NCI-H345 (cell line): ENCODE measurements around the gene RRN3.
"Not testable (repeated sequence)": the region's sequence is repeated elsewhere in the genome, so short reads cannot be mapped to it uniquely, and the experiment has no call there.

Experiments
- DNase-seq: peaks from one replicate; lab custom pipeline; 2025; lab: John Stamatoyannopoulos, UW

Gene RRN3

GRCh38 chr16:15027503-15028344 is 66.3 kb downstream of the RRN3 start:
- DNase-seq, result not testable (repeated sequence)

DNA sequence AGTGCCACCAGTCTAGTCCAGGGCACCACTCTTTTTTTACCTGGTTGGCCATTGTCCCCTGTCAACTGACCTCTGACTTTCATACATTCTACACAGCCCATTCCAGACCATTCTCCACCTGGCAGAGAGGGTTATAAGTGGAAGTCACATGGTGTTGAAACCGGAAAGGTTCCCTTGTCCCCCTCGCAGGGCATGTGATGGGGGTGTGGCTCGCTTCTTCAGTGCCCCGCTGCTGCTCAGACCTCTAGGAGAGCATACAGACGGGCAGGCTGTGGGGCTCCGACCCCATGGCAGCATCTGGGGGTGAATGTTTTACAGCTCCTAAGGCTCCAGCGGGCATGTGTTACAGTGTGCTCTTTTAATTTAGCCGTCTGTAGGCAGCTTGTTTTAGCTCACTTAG is 67.0 kb downstream of the RRN3 start:
- DNase-seq, result not testable (repeated sequence)

DNA sequence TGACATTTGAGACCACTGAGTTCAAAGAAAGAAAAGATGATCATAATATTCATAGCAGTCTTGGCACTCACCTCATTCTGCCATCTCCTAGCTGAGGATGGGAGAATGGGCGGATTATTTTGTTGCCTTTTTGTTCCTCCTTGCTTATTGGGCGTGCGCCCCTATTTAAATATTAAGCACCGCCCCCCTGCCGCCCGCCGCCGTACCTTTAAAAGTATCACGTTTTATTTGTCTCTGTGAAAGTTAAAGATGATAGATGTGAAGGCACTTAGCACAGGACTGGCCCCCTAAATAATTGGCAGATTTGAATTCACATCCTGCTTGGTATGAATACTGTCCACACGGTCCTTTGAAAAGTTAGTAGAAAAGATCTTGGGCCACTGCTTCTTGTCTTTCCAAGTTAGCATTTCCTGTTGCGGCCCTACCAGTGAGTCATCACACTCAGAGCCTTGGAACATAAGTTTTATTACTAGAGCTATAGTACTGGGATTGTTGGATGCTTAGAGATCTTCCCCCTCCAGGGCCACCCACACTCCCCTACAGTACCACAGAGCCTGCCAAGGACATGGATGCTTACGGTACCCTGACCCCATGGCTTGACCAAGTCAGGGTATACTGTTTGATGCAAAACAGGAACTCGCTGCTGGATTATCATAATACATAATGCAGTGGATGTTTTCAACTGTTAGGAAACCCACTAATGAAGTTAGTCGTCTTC is 68.7 kb downstream of the RRN3 start:
- DNase-seq, result not testable (repeated sequence)

DNA sequence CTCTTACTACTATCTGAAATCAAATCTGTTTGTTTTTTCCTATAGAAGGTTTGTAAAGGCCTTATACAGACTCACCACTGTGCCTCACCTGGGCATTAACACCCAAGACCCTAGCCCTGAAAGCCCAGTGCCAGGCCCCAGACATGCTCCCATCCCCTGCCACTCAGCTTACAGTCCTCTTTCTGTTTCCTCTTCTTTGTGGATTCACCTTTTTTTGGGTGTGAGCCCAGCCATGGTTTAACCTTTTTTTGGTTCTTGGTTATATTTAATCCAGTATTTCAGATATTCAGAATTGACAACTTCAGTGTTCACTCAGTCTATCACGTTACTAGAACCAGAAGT is 69.2 kb downstream of the RRN3 start:
- not testable (repeated sequence) for DNase-seq

GRCh38 chr16:15023381-15024077 is 70.5 kb downstream of the RRN3 start:
- not testable (repeated sequence) for DNase-seq

DNA sequence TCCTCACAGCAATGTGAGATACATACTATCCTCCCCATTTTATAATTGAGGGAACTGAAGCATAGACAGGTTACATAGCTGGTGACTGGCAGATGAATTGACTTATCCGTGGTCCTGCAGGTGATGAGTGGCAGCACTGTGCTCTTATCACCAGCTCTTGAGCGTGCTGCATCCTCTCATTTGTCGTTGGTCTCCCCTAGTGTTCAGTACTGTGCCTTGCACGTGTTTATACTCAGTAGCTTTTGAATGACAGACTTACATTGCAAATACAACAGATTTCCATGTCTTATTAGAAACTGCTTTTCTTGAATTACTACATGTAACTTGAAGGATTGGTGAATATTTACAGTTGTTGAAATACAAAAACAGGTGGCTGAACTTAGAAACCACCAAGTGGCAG is 71.9 kb downstream of the RRN3 start:
- DNase-seq, result peak; percentile 55

- DNase-seq, result not testable (repeated sequence)
These were observed 72.6 kb downstream of the RRN3 start for GRCh38 chr16:15021429-15021828.

GRCh38 chr16:15016951-15017580 is 77.0 kb downstream of the RRN3 start:
- DNase-seq, result not testable (repeated sequence)

GRCh38 chr16:15016354-15016753 is 77.7 kb downstream of the RRN3 start:
- DNase-seq, result not testable (repeated sequence)

DNA sequence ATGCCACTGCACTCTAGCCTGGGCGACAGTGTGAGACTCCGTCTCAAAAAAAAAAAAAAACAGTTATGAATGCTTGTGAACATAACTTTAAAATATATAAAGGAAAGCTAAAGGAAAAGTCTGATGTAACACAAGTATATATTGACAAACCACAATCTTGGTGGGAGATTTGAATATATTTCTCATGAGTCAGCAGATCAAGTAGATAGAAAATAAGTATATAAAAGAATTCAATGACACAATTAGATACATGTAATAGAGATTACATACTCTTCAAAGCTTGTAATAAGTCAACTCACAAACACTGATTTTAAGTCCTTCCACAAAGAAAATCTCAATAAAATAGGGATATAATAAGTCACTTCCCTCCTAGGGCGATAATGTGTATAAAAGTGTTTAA is 78.4 kb downstream of the RRN3 start:
- not testable (repeated sequence) for DNase-seq

DNA sequence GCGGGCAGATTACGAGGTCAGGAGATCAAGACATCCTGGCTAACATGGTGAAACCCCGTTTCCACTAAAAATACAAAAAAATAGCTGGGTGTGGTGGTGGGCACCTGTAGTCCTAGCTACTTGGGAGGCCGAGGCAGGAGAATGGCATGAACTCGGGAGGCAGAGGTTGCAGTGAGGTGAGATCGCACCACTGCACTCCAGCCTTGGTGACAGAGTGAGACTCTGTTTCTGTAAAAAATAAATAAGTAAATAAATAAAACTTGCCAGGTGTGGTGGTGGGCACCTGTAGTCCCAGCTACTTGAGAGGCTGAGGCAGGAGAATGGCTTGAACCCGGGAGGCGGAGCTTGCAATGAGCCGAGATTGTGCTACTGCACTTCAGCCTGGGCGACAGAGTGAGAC is 81.1 kb downstream of the RRN3 start:
- DNase-seq, result not testable (repeated sequence)
